Astrocyte (in vitro differentiated cells and primary cell): ENCODE measurements around the gene LAMB1. TPM values are rescaled to one million over a fixed set of nuclear protein-coding genes. Genes with fewer than 3 reads are reported as not detected.

Experiments
- DNase-seq: peaks from one replicate; pipeline ENCODE4 v3.0.0-alpha.2; 2010; ENCODE audit warnings: low read depth
- FAIRE-seq: peaks from 2 replicates; lab custom pipeline; 2011; peaks lifted over from hg19 to GRCh38; lab: Jason Lieb, UNC
- H2AFZ ChIP-seq: 2 replicates; pipeline ENCODE4 v1.6.0; 2012; ENCODE audit warnings: low read depth, low read length, inconsistent platforms
- H3K27ac ChIP-seq: 2 replicates; pipeline ENCODE4 v1.5.1; 2011; ENCODE audit warnings: low read depth, low read length, inconsistent platforms
- H3K27me3 ChIP-seq: 2 replicates; pipeline ENCODE4 v1.6.0; 2011; ENCODE audit warnings: low read length, inconsistent platforms; ENCODE audit not compliant: insufficient read depth
- H3K36me3 ChIP-seq: 2 replicates; pipeline ENCODE4 v1.5.1; 2011; ENCODE audit warnings: low read length, inconsistent platforms; ENCODE audit not compliant: insufficient read depth
- H3K4me1 ChIP-seq: 2 replicates; pipeline ENCODE4 v1.5.1; 2011; ENCODE audit warnings: low read length, inconsistent platforms; ENCODE audit not compliant: insufficient read depth
- H3K4me2 ChIP-seq: 2 replicates; pipeline ENCODE4 v1.6.0; 2012; ENCODE audit warnings: low read length, inconsistent platforms
- H3K4me3 ChIP-seq: 2 replicates; pipeline ENCODE4 v1.5.1; 2011; ENCODE audit warnings: low read depth, mild to moderate bottlenecking, low read length, inconsistent platforms; ENCODE audit not compliant: insufficient read depth
- H3K79me2 ChIP-seq: 2 replicates; pipeline ENCODE4 v1.6.0; 2012; ENCODE audit warnings: mild to moderate bottlenecking, low read length, inconsistent platforms; ENCODE audit not compliant: insufficient read depth
- H3K9ac ChIP-seq: 2 replicates; pipeline ENCODE4 v1.6.0; 2012; ENCODE audit warnings: mild to moderate bottlenecking, low read length, inconsistent platforms
- H3K9me3 ChIP-seq: 2 replicates; pipeline ENCODE4 v1.5.1; 2012; ENCODE audit warnings: low read depth, mild to moderate bottlenecking, low read length, inconsistent platforms; ENCODE audit not compliant: insufficient read depth
- H4K20me1 ChIP-seq: 2 replicates; pipeline ENCODE4 v1.6.0; 2012; ENCODE audit warnings: low read length, inconsistent platforms; ENCODE audit not compliant: insufficient read depth
- H3K27ac Mint-ChIP-seq: one replicate; pipeline ENCODE4 v1.8.0; 2021; ENCODE audit warnings: mild to moderate bottlenecking, mixed read lengths; ENCODE audit not compliant: unreplicated experiment
- H3K27me3 Mint-ChIP-seq: one replicate; pipeline ENCODE4 v1.8.0; 2021; ENCODE audit warnings: low read depth, mixed read lengths; ENCODE audit not compliant: unreplicated experiment
- H3K36me3 Mint-ChIP-seq: one replicate; pipeline ENCODE4 v1.8.0; 2021; ENCODE audit warnings: low read depth, mixed read lengths; ENCODE audit not compliant: unreplicated experiment
- H3K4me1 Mint-ChIP-seq: one replicate; pipeline ENCODE4 v1.8.0; 2021; ENCODE audit warnings: low read depth, mixed read lengths; ENCODE audit not compliant: unreplicated experiment
- H3K4me3 Mint-ChIP-seq: one replicate; pipeline ENCODE4 v1.8.0; 2021; ENCODE audit warnings: mild to moderate bottlenecking, moderate library complexity, mixed read lengths; ENCODE audit not compliant: unreplicated experiment
- H3K9me3 Mint-ChIP-seq: one replicate; pipeline ENCODE4 v1.8.0; 2021; ENCODE audit warnings: mild to moderate bottlenecking, mixed read lengths; ENCODE audit not compliant: unreplicated experiment
- EZH2 ChIP-seq: IDR thresholded peaks from 2 replicates; pipeline ENCODE4 v1.6.1; 2012; ENCODE audit warnings: mild to moderate bottlenecking, low read length, inconsistent platforms; ENCODE audit not compliant: insufficient read depth
- total RNA-seq: library from RNA; stranded (reverse); gene quantifications from 2 replicates; pipeline ENCODE4 v1.2.1, GENCODE V29; 2021
- TF ChIP-seq, protein P1 (sequence below): IDR thresholded peaks from 2 replicates; pipeline ENCODE4 v1.5.1; 2011; ENCODE audit warnings: low read depth, mild to moderate bottlenecking, inconsistent platforms, low read length, moderate library complexity; ENCODE audit not compliant: insufficient read depth

The LAMB1 gene
- total RNA-seq, 1 donor from 2014 or later, result 403 TPM

DNA sequence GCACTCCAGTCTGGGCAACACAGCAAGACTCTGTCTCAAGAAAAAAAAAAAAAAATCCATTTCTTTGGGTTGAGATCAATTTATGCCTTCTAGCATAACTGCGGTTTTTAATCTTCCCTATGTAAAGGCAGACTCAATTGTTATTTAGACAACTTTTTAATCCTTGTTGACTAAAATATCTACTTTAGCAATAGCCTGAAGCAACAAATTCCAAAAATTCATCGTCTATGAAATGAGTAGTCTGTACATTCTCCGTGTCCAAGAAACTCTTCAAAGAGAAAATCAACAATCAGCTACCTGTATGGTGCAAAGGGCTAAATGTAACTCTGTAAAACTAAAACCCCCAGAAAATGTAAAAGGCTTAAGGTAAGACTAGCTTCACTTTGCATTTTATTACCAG is 22.8 kb downstream of the LAMB1 start:
- no peak overlapping the region for H3K4me3 ChIP-seq
- Mint-ChIP-seq H3K4me3 (no peak overlapping the region), H3K27ac (no peak overlapping the region), H3K9me3 (no peaks in the 10 kb centered on the region), H3K4me1 (peaks cover 11% of the 10 kb centered on the region), H3K36me3 (peaks cover 39% of the 10 kb centered on the region), H3K27me3 (no peaks in the 10 kb centered on the region)
- TF ChIP-seq, protein P1, sequence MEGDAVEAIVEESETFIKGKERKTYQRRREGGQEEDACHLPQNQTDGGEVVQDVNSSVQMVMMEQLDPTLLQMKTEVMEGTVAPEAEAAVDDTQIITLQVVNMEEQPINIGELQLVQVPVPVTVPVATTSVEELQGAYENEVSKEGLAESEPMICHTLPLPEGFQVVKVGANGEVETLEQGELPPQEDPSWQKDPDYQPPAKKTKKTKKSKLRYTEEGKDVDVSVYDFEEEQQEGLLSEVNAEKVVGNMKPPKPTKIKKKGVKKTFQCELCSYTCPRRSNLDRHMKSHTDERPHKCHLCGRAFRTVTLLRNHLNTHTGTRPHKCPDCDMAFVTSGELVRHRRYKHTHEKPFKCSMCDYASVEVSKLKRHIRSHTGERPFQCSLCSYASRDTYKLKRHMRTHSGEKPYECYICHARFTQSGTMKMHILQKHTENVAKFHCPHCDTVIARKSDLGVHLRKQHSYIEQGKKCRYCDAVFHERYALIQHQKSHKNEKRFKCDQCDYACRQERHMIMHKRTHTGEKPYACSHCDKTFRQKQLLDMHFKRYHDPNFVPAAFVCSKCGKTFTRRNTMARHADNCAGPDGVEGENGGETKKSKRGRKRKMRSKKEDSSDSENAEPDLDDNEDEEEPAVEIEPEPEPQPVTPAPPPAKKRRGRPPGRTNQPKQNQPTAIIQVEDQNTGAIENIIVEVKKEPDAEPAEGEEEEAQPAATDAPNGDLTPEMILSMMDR, result no peak
- TF ChIP-seq EZH2, result no peak
- no peaks in the 10 kb centered on the region for H3K27me3 ChIP-seq
- H4K20me1 ChIP-seq, result peaks cover 83% of the 10 kb centered on the region
- no peaks in the 10 kb centered on the region for H3K9me3 ChIP-seq
- H3K79me2 ChIP-seq, result peaks cover 90% of the 10 kb centered on the region
- DNase-seq, result no peak
- peaks cover 90% of the 10 kb centered on the region for H3K36me3 ChIP-seq
- no peak overlapping the region for H3K27ac ChIP-seq
- H3K4me1 ChIP-seq, result no peaks in the 10 kb centered on the region
- no peak overlapping the region for H2AFZ ChIP-seq
- H3K9ac ChIP-seq, result no peak overlapping the region
- no peak overlapping the region for H3K4me2 ChIP-seq
- no peak for FAIRE-seq

GRCh38 chr7:107978815-107979408 is 24.0 kb downstream of the LAMB1 start:
- Histone ChIP-seq H3K4me3 (no peak overlapping the region), H3K27me3 (no peaks in the 10 kb centered on the region), H4K20me1 (peaks cover 86% of the 10 kb centered on the region), H3K36me3 (peaks cover 91% of the 10 kb centered on the region), H3K27ac (no peak overlapping the region), H3K9ac (no peak overlapping the region), H3K79me2 (peaks cover 89% of the 10 kb centered on the region), H3K9me3 (no peaks in the 10 kb centered on the region), H2AFZ (no peak overlapping the region), H3K4me2 (no peak overlapping the region), H3K4me1 (no peaks in the 10 kb centered on the region)
- no peak overlapping the region for H3K4me3 Mint-ChIP-seq
- H3K27ac Mint-ChIP-seq, result no peak overlapping the region
- H3K27me3 Mint-ChIP-seq, result no peaks in the 10 kb centered on the region
- no peak for FAIRE-seq
- peaks cover 11% of the 10 kb centered on the region for H3K4me1 Mint-ChIP-seq
- H3K36me3 Mint-ChIP-seq, result peaks cover 38% of the 10 kb centered on the region
- DNase-seq, result no peak
- H3K9me3 Mint-ChIP-seq, result no peaks in the 10 kb centered on the region
- TF ChIP-seq EZH2, result no peak
- TF ChIP-seq, protein P1, result no peak

- no peak overlapping the region for H3K4me3 ChIP-seq
- H3K79me2 ChIP-seq, result peaks cover 84% of the 10 kb centered on the region
- H3K36me3 ChIP-seq, result peaks cover 90% of the 10 kb centered on the region
- no peaks in the 10 kb centered on the region for H3K9me3 ChIP-seq
- H2AFZ ChIP-seq, result no peak overlapping the region
- H3K4me1 ChIP-seq, result peaks cover 12% of the 10 kb centered on the region
- no peak for FAIRE-seq
- Mint-ChIP-seq H3K9me3 (no peaks in the 10 kb centered on the region), H3K27ac (no peak overlapping the region), H3K4me3 (no peak overlapping the region), H3K36me3 (peaks cover 38% of the 10 kb centered on the region), H3K4me1 (peaks cover 10% of the 10 kb centered on the region), H3K27me3 (no peaks in the 10 kb centered on the region)
- no peak overlapping the region for H3K9ac ChIP-seq
- peaks cover 82% of the 10 kb centered on the region for H4K20me1 ChIP-seq
- H3K4me2 ChIP-seq, result no peak overlapping the region
- no peaks in the 10 kb centered on the region for H3K27me3 ChIP-seq
- TF ChIP-seq EZH2, result no peak
- TF ChIP-seq, protein P1, result no peak
- H3K27ac ChIP-seq, result no peak overlapping the region
- no peak for DNase-seq
These were observed 25.9 kb downstream of the LAMB1 start for GRCh38 chr7:107977048-107977447.
